Brain microvascular endothelial cell (primary cell): ENCODE results near the gene MTUS2.

ENCODE experiments used
- DNase-seq: peaks from one replicate; pipeline ENCODE4 v3.0.0-alpha.2; 2020
- H3K27ac ChIP-seq: fragments of 250-450 bp; sonication (Bioruptor Pico); 2 replicates; pipeline ENCODE4 v1.5.1; 2020; ENCODE audit warnings: mild to moderate bottlenecking, moderate library complexity
- H3K27me3 ChIP-seq: fragments of 250-450 bp; sonication (Bioruptor Pico); replicated peaks from 2 replicates; pipeline ENCODE4 v1.5.1; 2020; ENCODE audit warnings: mild to moderate bottlenecking
- H3K36me3 ChIP-seq: fragments of 250-450 bp; sonication (Bioruptor Pico); replicated peaks from 2 replicates; pipeline ENCODE4 v1.5.1; 2020; ENCODE audit warnings: mild to moderate bottlenecking
- H3K4me3 ChIP-seq: 2 replicates; pipeline ENCODE4 v1.5.1; 2011; ENCODE audit warnings: low read depth, mild to moderate bottlenecking, control low read depth, low read length, moderate library complexity
- in situ Hi-C: cut with HindIII; loops from 2 replicates; pipeline ENCODE4 v1.10.0; 2017; ENCODE audit warnings: low sequenced_read_pairs, low pct_ligation_motif_present
- TF ChIP-seq, protein P1 (sequence below): IDR thresholded peaks from 2 replicates; pipeline ENCODE4 v1.5.1; 2011; ENCODE audit warnings: low read depth, mild to moderate bottlenecking, moderate library complexity, low read length, control low read depth, inconsistent platforms; ENCODE audit errors: missing control alignments

The MTUS2 gene

DNA sequence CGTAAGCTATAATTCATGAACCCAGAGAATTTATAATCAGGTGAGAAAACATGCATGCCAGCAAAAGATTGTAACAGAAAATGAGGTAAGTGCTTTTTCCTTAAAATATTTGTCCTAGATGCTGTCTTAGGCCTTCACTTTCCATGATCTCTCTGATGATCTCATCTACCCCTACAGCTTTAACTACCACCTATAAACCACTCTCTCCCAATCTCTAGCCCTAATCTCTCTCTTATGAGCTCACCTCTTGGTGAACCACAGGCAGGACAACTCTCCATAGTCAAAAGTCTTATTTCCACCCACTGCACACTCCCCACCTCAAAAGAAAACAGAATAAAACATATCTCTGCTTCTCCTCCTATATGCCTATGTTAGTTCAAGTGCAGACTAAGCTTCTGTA, 638.3 kb downstream of the MTUS2 start:
- Histone ChIP-seq H3K27ac (no peak overlapping the region), H3K27me3 (peaks cover 4% of the 10 kb centered on the region), H3K4me3 (no peak overlapping the region), H3K36me3 (no peaks in the 10 kb centered on the region)
- TF ChIP-seq, protein P1, sequence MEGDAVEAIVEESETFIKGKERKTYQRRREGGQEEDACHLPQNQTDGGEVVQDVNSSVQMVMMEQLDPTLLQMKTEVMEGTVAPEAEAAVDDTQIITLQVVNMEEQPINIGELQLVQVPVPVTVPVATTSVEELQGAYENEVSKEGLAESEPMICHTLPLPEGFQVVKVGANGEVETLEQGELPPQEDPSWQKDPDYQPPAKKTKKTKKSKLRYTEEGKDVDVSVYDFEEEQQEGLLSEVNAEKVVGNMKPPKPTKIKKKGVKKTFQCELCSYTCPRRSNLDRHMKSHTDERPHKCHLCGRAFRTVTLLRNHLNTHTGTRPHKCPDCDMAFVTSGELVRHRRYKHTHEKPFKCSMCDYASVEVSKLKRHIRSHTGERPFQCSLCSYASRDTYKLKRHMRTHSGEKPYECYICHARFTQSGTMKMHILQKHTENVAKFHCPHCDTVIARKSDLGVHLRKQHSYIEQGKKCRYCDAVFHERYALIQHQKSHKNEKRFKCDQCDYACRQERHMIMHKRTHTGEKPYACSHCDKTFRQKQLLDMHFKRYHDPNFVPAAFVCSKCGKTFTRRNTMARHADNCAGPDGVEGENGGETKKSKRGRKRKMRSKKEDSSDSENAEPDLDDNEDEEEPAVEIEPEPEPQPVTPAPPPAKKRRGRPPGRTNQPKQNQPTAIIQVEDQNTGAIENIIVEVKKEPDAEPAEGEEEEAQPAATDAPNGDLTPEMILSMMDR: no peak
- no peak for DNase-seq
- in situ Hi-C loops: no loop called here

DNA sequence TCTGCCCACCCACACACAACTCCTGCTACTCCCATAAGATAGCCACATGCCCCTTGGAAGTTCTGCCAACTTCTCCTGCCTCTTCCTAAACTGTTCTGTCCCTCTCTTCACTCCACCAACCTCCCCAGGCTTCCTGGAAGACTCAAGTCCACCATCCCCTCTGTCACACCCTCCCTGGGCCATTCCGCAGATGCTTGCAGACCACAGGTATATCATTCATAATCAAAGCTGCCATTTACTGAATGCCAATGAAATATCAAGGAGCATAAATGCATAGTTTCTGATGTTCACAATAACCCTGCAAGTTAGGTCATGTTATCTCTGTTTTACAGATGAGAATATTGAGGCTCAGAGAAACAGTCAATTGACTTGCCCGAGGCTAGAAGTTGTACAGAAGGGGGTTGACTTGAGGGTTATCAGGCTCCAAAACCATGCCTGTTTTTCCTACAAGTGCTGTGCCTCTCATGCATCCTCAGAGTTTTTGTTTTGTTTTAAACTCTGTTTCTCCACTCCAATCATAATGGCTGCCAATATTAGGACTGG, 639.7 kb downstream of the MTUS2 start:
- Histone ChIP-seq H3K4me3 (no peak overlapping the region), H3K27me3 (peaks cover 2% of the 10 kb centered on the region), H3K36me3 (no peaks in the 10 kb centered on the region), H3K27ac (no peak overlapping the region)
- DNase-seq: no peak
- in situ Hi-C loops: no loop called here
- TF ChIP-seq, protein P1: no peak

DNA sequence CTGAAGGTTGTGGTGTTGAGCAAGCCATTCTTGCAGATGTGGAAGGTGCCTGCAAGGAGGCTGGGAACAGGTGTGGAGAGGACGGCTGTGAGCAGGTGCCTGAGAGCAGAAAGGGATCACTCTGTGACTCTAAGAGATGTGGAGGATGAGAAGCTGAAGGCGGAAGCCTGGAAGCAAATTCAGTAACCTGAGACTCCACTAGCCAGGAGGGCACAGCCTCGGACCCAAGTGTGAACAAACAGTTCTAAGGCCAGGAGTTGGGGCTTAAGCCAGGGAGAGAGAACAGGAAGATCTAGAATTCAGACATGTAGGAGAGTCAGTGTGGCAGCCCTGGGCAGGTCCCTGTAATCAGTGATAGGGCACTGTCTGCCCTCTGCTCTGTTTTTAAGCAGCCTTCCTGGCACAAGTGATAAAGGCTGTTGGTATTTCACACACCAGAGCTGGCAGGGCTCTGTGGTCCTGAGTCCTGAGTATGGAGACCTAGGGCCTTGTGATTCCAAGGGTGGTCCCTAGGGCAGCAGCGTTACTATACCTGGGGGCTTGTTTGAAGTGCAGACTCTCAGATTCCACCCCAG, 644.1 kb downstream of the MTUS2 start:
- no peak overlapping the region for H3K27ac ChIP-seq
- peaks cover 2% of the 10 kb centered on the region for H3K27me3 ChIP-seq
- no peaks in the 10 kb centered on the region for H3K36me3 ChIP-seq
- no peak overlapping the region for H3K4me3 ChIP-seq
- no peak for DNase-seq
- in situ Hi-C loops: no loop called here
- TF ChIP-seq, protein P1: no peak

DNA sequence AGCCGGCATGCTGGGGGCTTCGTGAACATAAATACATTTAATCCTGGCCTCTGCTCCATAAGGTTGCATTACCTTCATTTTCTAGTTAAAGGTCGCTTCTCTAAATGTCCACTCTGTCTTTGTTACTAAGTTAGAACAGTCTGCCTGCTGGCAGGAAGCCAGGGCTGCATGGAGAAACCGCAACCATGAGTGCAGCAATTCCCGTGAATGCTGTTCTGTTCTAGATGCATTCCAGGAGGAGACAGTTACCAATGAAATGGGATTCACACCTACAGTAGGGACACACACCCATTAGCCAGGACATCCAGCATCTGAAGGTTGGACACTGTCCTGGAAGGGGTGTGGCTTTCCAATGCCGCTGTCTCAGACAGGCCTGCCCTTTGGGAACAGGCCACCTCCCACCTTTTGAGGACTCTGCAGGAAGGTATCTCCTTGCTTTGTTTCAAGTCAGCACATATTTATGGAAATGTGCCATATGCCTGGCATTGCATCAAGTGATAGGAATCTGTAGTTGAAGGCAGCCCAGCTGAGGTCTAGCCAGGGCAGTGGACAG, 645.7 kb downstream of the MTUS2 start:
- DNase-seq: peak; percentile 73
- Histone ChIP-seq H3K27me3 (peaks cover 2% of the 10 kb centered on the region), H3K4me3 (no peak overlapping the region), H3K36me3 (no peaks in the 10 kb centered on the region), H3K27ac (no peak overlapping the region)
- TF ChIP-seq, protein P1: no peak
- in situ Hi-C loops: no loop called here

DNA sequence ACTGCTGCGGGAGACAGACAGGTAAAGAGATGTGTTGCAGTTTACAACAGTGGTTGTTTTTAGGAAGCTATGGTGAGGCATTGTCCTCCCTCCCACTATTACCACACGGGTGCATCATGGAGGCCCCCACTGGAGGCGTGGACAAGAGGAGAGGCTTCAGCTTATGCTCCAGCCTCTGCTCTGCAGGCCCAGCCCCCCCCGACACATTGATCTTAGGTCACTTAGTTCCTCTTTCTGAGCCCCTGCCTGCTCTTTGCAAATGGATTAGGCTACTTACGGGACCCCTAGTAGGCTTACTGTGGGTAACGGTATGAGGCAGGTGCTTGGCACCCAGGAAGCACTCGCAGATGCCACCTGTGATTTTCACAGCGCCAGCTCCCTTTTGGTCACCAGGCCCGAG, 651.4 kb downstream of the MTUS2 start:
- no peak for DNase-seq
- TF ChIP-seq, protein P1: no peak
- Histone ChIP-seq H3K4me3 (no peak overlapping the region), H3K36me3 (no peaks in the 10 kb centered on the region), H3K27ac (no peak overlapping the region), H3K27me3 (no peaks in the 10 kb centered on the region)
- in situ Hi-C loops: no loop called here
